ENCODE results near the gene PIP4P1.
A peak's percentile ranks its signal among the peaks of the same experiment; 100 is the strongest.

The PIP4P1 gene

DNA sequence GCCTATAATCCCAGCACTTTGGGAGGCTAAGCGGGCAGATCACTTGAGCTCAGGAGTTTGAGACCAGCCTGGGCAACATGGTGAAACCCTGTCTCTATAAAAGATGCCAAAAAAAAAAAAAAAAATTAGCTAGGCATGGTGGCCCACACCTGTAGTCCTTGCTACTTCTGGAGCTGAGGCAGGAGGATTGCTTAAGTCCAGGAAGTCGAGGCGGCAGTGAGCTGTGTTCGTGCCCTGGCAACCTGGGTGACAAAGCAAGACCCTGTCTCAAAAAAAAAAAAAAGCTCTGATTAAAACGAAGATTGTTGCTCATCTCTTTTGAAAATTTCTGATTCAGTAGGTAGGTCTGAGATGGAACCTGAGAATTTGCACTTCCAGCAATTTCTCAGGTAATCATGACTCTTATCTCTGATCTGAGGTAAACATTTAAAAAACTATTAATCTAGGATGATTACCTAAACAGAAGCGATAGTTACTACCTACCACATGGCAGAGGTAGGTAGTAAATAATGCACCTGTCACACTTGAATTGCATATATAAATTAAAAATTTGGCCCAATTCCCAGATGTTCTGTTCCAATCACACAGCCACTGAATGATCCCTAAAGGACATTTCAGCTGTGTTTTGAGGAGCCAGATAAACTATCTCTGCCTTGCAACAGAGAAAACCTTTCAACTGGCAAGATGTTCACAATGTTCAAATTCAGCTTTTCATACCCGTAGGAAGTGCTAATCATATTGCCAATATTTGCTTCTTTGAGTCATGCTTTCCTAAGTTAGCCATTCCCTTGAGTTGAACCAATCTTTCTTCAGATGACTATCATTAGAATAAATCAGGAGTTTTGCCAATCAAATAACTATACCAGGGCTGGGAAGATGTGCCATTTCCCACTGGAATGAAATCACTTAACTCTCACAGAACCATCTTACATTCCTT lies 43.7 kb downstream of the PIP4P1 start:
- Histone ChIP-seq H3K9ac (ENCODE audit: low read depth, low read length) (no peak overlapping the region), H3K27me3 (ENCODE audit: insufficient read depth, low read length) (no peaks in the 10 kb centered on the region), H3K4me1 (ENCODE audit: insufficient read depth, low read length) (peaks cover 13% of the 10 kb centered on the region), H3K9me3 (ENCODE audit: insufficient read depth, low read depth, low read length) (no peaks in the 10 kb centered on the region), H3K4me3 (ENCODE audit: low read length) (no peak overlapping the region), H3K27ac (ENCODE audit: low read depth, low read length) (no peak overlapping the region), H3K36me3 (ENCODE audit: insufficient read depth, low read length) (no peaks in the 10 kb centered on the region)
- 90% methylated on average over 6 of the region's 7 CpGs for WGBS

DNA sequence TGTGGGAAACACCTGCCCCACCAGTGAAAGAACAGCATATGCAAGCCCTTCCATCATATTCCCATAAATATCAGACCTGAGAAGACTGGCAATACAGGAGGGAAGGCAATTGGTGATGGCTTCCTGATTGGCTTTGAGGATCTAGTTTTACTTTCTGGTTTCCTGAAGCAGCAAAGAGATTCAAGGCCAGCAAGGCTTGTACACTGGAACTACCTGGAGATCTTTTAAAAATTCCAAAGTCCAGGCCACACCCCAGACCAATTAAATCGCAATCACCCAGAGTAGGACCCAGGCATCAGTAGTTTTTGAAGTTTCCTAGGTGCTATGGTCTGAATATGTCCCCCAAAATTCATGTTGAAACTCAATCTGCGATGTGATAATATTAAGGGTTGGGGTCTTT lies 45.0 kb downstream of the PIP4P1 start:
- Histone ChIP-seq H3K9me3 (ENCODE audit: insufficient read depth, low read depth, low read length) (no peaks in the 10 kb centered on the region), H3K4me3 (ENCODE audit: low read length) (no peak overlapping the region), H3K27ac (ENCODE audit: low read depth, low read length) (no peak overlapping the region), H3K4me1 (ENCODE audit: insufficient read depth, low read length) (peaks cover 15% of the 10 kb centered on the region), H3K36me3 (ENCODE audit: insufficient read depth, low read length) (no peaks in the 10 kb centered on the region), H3K9ac (ENCODE audit: low read depth, low read length) (no peak overlapping the region), H3K27me3 (ENCODE audit: insufficient read depth, low read length) (no peaks in the 10 kb centered on the region)
- WGBS, result 90% methylated on average over 2 of the region's 2 CpGs

DNA sequence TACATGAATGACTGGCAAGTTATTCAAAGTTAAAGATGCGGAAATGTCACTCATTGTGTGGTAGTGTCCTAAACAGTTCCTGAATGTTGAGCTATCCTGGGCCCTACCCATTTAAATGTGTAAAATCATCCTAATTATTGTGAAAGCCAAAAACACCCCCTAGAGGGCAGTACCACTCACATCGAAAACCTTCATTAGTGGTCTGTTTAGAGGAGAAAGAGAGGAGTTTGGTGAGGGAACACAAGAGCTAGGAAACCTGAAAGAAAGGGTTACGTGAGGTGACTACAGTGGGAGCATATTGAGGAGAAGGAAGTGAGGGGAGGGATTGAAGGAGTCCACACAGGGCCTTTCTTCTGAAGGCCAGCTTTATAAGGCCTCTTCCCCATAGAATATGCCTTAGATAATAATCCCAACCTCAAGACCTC lies 45.4 kb downstream of the PIP4P1 start:
- H3K36me3 ChIP-seq (ENCODE audit: insufficient read depth, low read length), result no peaks in the 10 kb centered on the region
- peaks cover 13% of the 10 kb centered on the region for H3K4me1 ChIP-seq (ENCODE audit: insufficient read depth, low read length)
- WGBS, result 70% methylated on average over 2 of the region's 3 CpGs
- H3K9me3 ChIP-seq (ENCODE audit: insufficient read depth, low read depth, low read length), result no peaks in the 10 kb centered on the region
- no peaks in the 10 kb centered on the region for H3K27me3 ChIP-seq (ENCODE audit: insufficient read depth, low read length)
- H3K4me3 ChIP-seq (ENCODE audit: low read length), result no peak overlapping the region
- H3K27ac ChIP-seq (ENCODE audit: low read depth, low read length), result no peak overlapping the region
- H3K9ac ChIP-seq (ENCODE audit: low read depth, low read length), result no peak overlapping the region

DNA sequence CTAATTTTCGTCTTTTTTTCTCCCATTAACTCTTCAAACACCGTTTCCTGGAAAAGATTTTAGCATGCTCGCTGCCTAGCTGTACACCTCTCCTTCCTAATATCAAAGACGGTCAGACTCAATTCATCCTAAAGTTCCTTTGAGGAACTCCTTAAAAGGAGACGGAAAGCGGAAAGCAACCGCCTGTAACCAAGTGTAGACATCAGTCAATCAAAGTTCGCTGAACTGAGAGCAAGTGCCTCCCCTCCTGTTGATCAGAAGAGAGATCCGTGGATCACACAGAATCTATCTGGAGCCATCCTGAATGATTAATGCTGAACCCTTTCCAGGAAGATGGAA lies 47.5 kb downstream of the PIP4P1 start:
- no peaks in the 10 kb centered on the region for H3K9me3 ChIP-seq (ENCODE audit: insufficient read depth, low read depth, low read length)
- H3K27me3 ChIP-seq (ENCODE audit: insufficient read depth, low read length), result no peaks in the 10 kb centered on the region
- H3K4me1 ChIP-seq (ENCODE audit: insufficient read depth, low read length), result peaks cover 13% of the 10 kb centered on the region
- no peak overlapping the region for H3K27ac ChIP-seq (ENCODE audit: low read depth, low read length)
- peak overlapping the region; percentile 84 for H3K9ac ChIP-seq (ENCODE audit: low read depth, low read length)
- 4% methylated on average over 9 of the region's 9 CpGs for WGBS
- peak overlapping the region; percentile 82 for H3K4me3 ChIP-seq (ENCODE audit: low read length)
- H3K36me3 ChIP-seq (ENCODE audit: insufficient read depth, low read length), result no peaks in the 10 kb centered on the region

DNA sequence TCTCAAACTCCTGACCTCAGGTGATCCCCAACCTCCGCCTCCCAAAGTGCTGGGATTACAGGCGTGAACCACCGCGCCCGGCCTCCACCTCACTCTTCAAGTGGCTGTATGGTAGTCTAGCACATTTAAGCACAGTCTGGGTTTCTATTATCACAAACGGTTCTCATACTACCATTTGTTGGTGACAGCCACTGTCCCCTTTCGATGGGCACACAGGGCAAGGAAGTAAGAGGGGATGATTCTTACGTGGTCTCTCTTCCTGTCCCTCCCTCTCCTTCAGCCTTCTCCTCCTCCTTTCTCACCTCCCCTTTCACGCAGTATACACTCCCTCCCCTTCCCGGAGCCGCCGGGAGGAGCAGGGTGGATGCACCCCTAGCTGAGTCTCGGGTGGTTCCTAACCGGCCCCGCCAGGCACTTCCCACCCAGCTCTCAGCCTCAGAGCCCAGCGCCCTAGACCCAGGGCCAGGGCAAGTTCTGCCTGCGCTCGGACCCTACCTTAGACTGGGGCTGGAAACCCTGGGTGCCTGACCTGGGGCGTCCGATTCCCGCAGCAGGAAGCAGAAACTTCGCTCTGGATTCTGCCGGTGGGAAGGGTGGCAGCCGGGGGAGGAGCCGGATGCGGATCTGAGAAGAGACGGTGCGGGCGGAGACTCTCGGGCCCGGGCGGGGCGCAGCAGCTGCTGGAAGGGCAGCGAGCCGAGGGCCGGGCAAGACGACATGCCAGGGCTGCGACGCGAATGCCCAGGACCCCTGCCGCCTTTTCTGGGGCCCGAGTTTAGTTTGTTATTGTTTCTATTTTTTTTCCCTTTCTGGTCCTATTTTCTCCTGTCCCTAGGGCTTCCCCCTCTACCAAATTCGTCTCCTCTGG lies 48.1 kb downstream of the PIP4P1 start, which contains the start of gene TEP1:
Gene TEP1 (minus strand): TSS at position 626 of the 868 bp plus-strand sequence. CDS start 5,062 bp downstream, outside the sequence.
- under 1% methylated on average over 40 of the region's 43 CpGs for WGBS
- peak within 1 kb of the TSS; percentile 82 for H3K4me3 ChIP-seq (ENCODE audit: low read length)
- H3K9ac ChIP-seq (ENCODE audit: low read depth, low read length), result peak within 1 kb of the TSS; percentile 84
- peaks cover 13% of the 10 kb centered on the region for H3K4me1 ChIP-seq (ENCODE audit: insufficient read depth, low read length)
- peak within 1 kb of the TSS; percentile 87 for H3K27ac ChIP-seq (ENCODE audit: low read depth, low read length)
- H3K27me3 ChIP-seq (ENCODE audit: insufficient read depth, low read length), result no peaks in the 10 kb centered on the region
- no peaks in the 10 kb centered on the region for H3K9me3 ChIP-seq (ENCODE audit: insufficient read depth, low read depth, low read length)
- H3K36me3 ChIP-seq (ENCODE audit: insufficient read depth, low read length), result peaks cover 4% of the 10 kb centered on the region

DNA sequence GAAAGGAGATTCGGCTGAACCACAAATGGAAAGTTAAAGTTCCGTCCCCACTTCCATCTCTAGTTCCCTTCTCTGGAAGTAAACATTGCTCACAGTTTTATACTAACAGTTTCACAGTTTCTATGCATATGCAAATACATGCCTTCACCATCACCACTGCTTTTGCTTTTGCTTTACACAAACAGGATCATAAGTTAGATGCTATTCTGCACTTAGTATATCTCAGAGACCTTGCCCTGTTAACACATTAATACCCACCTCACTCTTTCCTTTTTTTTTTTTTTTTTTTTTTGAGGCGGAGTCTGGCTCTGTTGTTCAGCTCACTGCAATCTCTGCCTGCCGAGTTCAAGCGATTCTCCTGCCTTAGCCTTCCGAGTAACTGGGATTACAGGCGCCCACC lies 48.8 kb downstream of the PIP4P1 start:
- H3K4me1 ChIP-seq (ENCODE audit: insufficient read depth, low read length), result peaks cover 13% of the 10 kb centered on the region
- H3K9ac ChIP-seq (ENCODE audit: low read depth, low read length), result peak overlapping the region; percentile 84; the same call in 1 of the 2 replicates
- H3K27me3 ChIP-seq (ENCODE audit: insufficient read depth, low read length), result no peaks in the 10 kb centered on the region
- 13% methylated on average over 7 of the region's 7 CpGs for WGBS
- no peak overlapping the region for H3K27ac ChIP-seq (ENCODE audit: low read depth, low read length)
- peaks cover 11% of the 10 kb centered on the region for H3K36me3 ChIP-seq (ENCODE audit: insufficient read depth, low read length)
- H3K9me3 ChIP-seq (ENCODE audit: insufficient read depth, low read depth, low read length), result no peaks in the 10 kb centered on the region
- H3K4me3 ChIP-seq (ENCODE audit: low read length), result peak overlapping the region; percentile 82

DNA sequence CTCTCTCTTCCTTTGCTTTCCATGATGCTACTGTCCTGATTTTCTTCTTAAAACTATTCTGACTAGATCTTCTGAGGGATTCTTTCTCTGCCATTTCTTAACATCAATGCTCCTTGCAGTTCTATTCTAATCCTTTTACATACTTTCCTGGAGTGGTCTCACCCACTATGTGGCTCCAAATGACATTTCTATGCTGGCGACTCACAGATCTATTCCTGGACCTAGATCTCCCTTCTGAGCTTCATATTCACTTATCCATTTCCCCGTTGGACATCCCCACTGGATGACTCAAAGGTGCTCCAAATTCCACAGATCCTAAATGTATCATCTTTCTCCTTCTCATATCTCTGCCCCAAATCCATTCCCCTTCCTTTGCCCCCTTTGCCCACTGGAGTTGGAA lies 52.0 kb downstream of the PIP4P1 start:
- Histone ChIP-seq H3K27me3 (ENCODE audit: insufficient read depth, low read length) (no peaks in the 10 kb centered on the region), H3K9me3 (ENCODE audit: insufficient read depth, low read depth, low read length) (no peaks in the 10 kb centered on the region), H3K4me1 (ENCODE audit: insufficient read depth, low read length) (peaks cover 9% of the 10 kb centered on the region; the same call in 1 of the 2 replicates), H3K27ac (ENCODE audit: low read depth, low read length) (no peak overlapping the region), H3K4me3 (ENCODE audit: low read length) (no peak overlapping the region), H3K36me3 (ENCODE audit: insufficient read depth, low read length) (peaks cover 38% of the 10 kb centered on the region), H3K9ac (ENCODE audit: low read depth, low read length) (no peak overlapping the region)
- 92% methylated on average over 2 of the region's 2 CpGs for WGBS

Data from HUES64 (cell line).